HepG2 (cell line): ENCODE measurements around the gene NOXO1. TPM values are rescaled to one million over a fixed set of nuclear protein-coding genes. Genes with fewer than 3 reads are reported as not detected.
A peak's percentile ranks its signal among the peaks of the same experiment; 100 is the strongest.

Experiments used
- ATF7-NPFF ChIP-seq: sonication (generic); formaldehyde crosslinking; IDR thresholded peaks from 2 replicates; pipeline ENCODE4 v1.8.1; 2023; ENCODE audit warnings: mild to moderate bottlenecking, low read depth, missing genetic modification reagents, moderate library complexity
- BCL3 ChIP-seq: sonication (generic); formaldehyde crosslinking; IDR thresholded peaks from 2 replicates; pipeline ENCODE4 v1.5.1; 2020; ENCODE audit warnings: mild to moderate bottlenecking, missing genetic modification reagents, moderate library complexity
- FLYWCH1 ChIP-seq: sonication (generic); formaldehyde crosslinking; IDR thresholded peaks from 2 replicates; pipeline ENCODE4 v1.8.1; 2023; ENCODE audit warnings: mild to moderate bottlenecking, missing genetic modification reagents
- KLF15 ChIP-seq: sonication (generic); formaldehyde crosslinking; IDR thresholded peaks from 2 replicates; pipeline ENCODE4 v1.8.1; 2023; ENCODE audit warnings: borderline replicate concordance, mild to moderate bottlenecking, inconsistent platforms, missing genetic modification reagents, mixed read lengths
- MAFF ChIP-seq: IDR thresholded peaks from 2 replicates; pipeline ENCODE4 v1.6.1; 2011; ENCODE audit warnings: low read depth, low read length, improper control_type of control experiment
- MAX ChIP-seq: IDR thresholded peaks from 2 replicates; pipeline ENCODE4 v1.6.1; 2012; ENCODE audit warnings: inconsistent platforms
- MEIS1 ChIP-seq: sonication (generic); formaldehyde crosslinking; IDR thresholded peaks from 2 replicates; pipeline ENCODE4 v1.9.0; 2021; ENCODE audit warnings: mild to moderate bottlenecking, missing genetic modification reagents, moderate library complexity, borderline replicate concordance
- MNT ChIP-seq: fragments of 450-650 bp; IDR thresholded peaks from 2 replicates; pipeline ENCODE4 v1.6.1; 2016
- MXD3 ChIP-seq: IDR thresholded peaks from 2 replicates; pipeline ENCODE4 v1.6.1; 2016; ENCODE audit warnings: mild to moderate bottlenecking, missing biosample characterization, missing genetic modification reagents
- MXI1 ChIP-seq: IDR thresholded peaks from 3 replicates; pipeline ENCODE4 v1.6.1; 2012; ENCODE audit warnings: low read depth, low read length, inconsistent platforms, borderline replicate concordance
- NCOA2 ChIP-seq: sonication (generic); formaldehyde crosslinking; IDR thresholded peaks from 2 replicates; pipeline ENCODE4 v1.8.0; 2022; ENCODE audit warnings: inconsistent platforms
- NR1H2 ChIP-seq: sonication (generic); formaldehyde crosslinking; IDR thresholded peaks from 2 replicates; pipeline ENCODE4 v1.8.1; 2022; ENCODE audit warnings: low read depth, missing genetic modification reagents, borderline replicate concordance
- RARG ChIP-seq: sonication (generic); formaldehyde crosslinking; IDR thresholded peaks from 2 replicates; pipeline ENCODE4 v1.4.0; 2020; ENCODE audit warnings: low read depth, mild to moderate bottlenecking, missing genetic modification reagents
- RFX3 ChIP-seq: IDR thresholded peaks from 2 replicates; pipeline ENCODE4 v1.6.1; 2016; ENCODE audit warnings: missing biosample characterization, missing genetic modification reagents
- TCF7 ChIP-seq: sonication (generic); IDR thresholded peaks from 2 replicates; pipeline ENCODE4 v1.6.1; 2016; ENCODE audit warnings: antibody characterized with exemption, low read depth
- TRIM24 ChIP-seq: sonication (generic); formaldehyde crosslinking; IDR thresholded peaks from 2 replicates; pipeline ENCODE4 v1.8.0; 2022; ENCODE audit warnings: mild to moderate bottlenecking, missing genetic modification reagents
- ZNF138 ChIP-seq: sonication (generic); formaldehyde crosslinking; IDR thresholded peaks from 2 replicates; pipeline ENCODE4 v1.5.0; 2020; ENCODE audit warnings: mild to moderate bottlenecking, low read depth, missing genetic modification reagents
- ZNF281 ChIP-seq: sonication (generic); formaldehyde crosslinking; IDR thresholded peaks from 2 replicates; pipeline ENCODE4 v1.4.0; 2020; ENCODE audit warnings: missing genetic modification reagents, borderline replicate concordance
- ZNF614 ChIP-seq: IDR thresholded peaks from 2 replicates; pipeline ENCODE4 v1.6.1; 2018; ENCODE audit warnings: missing biosample characterization, missing genetic modification reagents, inconsistent platforms, borderline replicate concordance
- ZNF703 ChIP-seq: sonication (generic); formaldehyde crosslinking; IDR thresholded peaks from 2 replicates; pipeline ENCODE4 v1.5.1; 2020; ENCODE audit warnings: missing genetic modification reagents, mild to moderate bottlenecking, moderate library complexity, borderline replicate concordance
- ZNF724P ChIP-seq: sonication (generic); formaldehyde crosslinking; IDR thresholded peaks from 2 replicates; pipeline ENCODE4 v1.8.0; 2022; ENCODE audit warnings: missing genetic modification reagents, borderline replicate concordance
- ZNF775 ChIP-seq: sonication (generic); formaldehyde crosslinking; IDR thresholded peaks from 2 replicates; pipeline ENCODE4 v1.4.0; 2020; ENCODE audit warnings: missing genetic modification reagents, mild to moderate bottlenecking, moderate library complexity, borderline replicate concordance
- polyA plus RNA-seq, 8 experiments: library from polyadenylated mRNA; depleted of rRNA in 3 of 8; stranded (reverse) in 7 of 8; unstranded in 1 of 8; fragments of >200 nt; fragmentation: Illumina TruSeq in 4 of 8; extraction: Trizol in 4 of 8; gene quantifications; 2 replicates each; pipeline versions ENCODE4 v1.2.1 to v1.2.3, GENCODE V29; 2011 to 2016; ENCODE audit warnings: low read depth in 4 of 8, missing spikeins in 1 of 8, mixed read lengths in 1 of 8; ENCODE audit not compliant: insufficient read depth in 1 of 8
- total RNA-seq, 5 experiments: library from RNA; depleted of rRNA; stranded (reverse); fragments of >200 nt; fragmentation: Illumina TruSeq; extraction: Trizol; gene quantifications; 2 replicates each; pipeline ENCODE4 v1.2.3, GENCODE V29; 2016; ENCODE audit warnings: low read depth in 1 of 5

The NOXO1 gene
- total and polyA plus RNA-seq, 2 of the 13 experiments (the other 11 are each of a cell fraction or from before 2014, with no cell fraction given): 0.69 to 1.4 TPM

- no peak for TF ChIP-seq KLF15 (CRISPR knock-in tag)
- no peak for TF ChIP-seq MAFF
- peak; percentile 31; the same call in 1 of the 2 replicates for TF ChIP-seq MEIS1
- TF ChIP-seq MXD3: 0 out of 2 replicates have a peak, but pooled peaks have one; percentile 11
- TF ChIP-seq MXI1: peak; percentile 72; the same call in 1 of the 3 replicates
- no peak for TF ChIP-seq TRIM24 (CRISPR knock-in tag)
- 0 out of 2 replicates have a peak, but pooled peaks have one; percentile 3 for TF ChIP-seq MNT
- TF ChIP-seq TCF7: no peak
- TF ChIP-seq ZNF703 (CRISPR knock-in tag): no peak
- peak; percentile 22; the same call in 1 of the 2 replicates for TF ChIP-seq ZNF281 (CRISPR knock-in tag)
- TF ChIP-seq ZNF775 (CRISPR knock-in tag): 0 out of 2 replicates have a peak, but pooled peaks have one; percentile 37
- TF ChIP-seq BCL3 (CRISPR knock-in tag): peak; percentile 90
- no peak for TF ChIP-seq RARG (CRISPR knock-in tag)
- TF ChIP-seq ZNF614 (CRISPR knock-in tag): no peak; the same call in 1 of the 2 replicates
- TF ChIP-seq NCOA2: peak; percentile 78
- TF ChIP-seq ATF7-NPFF (CRISPR knock-in tag): no peak; the same call in 1 of the 2 replicates
- peak; percentile 75 for TF ChIP-seq MAX
- no peak for TF ChIP-seq NR1H2 (CRISPR knock-in tag)
- TF ChIP-seq FLYWCH1: no peak
- no peak for TF ChIP-seq RFX3
- no peak for TF ChIP-seq ZNF138
- TF ChIP-seq ZNF724P (CRISPR knock-in tag): peak; percentile 72; the same call in 1 of the 2 replicates
Measured at GRCh38 chr16:1940273-1941161, 40.8 kb downstream of the NOXO1 start (continued).
